HG03095 (cell line): ENCODE data around the gene NAT16.
"Not testable (repeated sequence)": the region's sequence is repeated elsewhere in the genome, so short reads cannot be mapped to it uniquely, and the experiment has no call there.

Experiments used
- ATAC-seq: cut with Tn5 transposase; IDR thresholded peaks from one replicate; pipeline ENCODE4 v1.9.1; 2021; ENCODE audit warnings: moderate library complexity; ENCODE audit not compliant: unreplicated experiment

Gene NAT16

GRCh38 chr7:101161692-101162471, 18.2 kb downstream of the NAT16 start:
- ATAC-seq: no peak

- ATAC-seq: no peak
Observed at GRCh38 chr7:101160910-101161309, 19.2 kb downstream of the NAT16 start.

- ATAC-seq: no peak
Observed at GRCh38 chr7:101159696-101160674, 20.1 kb downstream of the NAT16 start.

- ATAC-seq: no peak
Observed at GRCh38 chr7:101156866-101157589, 23.1 kb downstream of the NAT16 start.

GRCh38 chr7:101156277-101156676, 23.8 kb downstream of the NAT16 start:
- ATAC-seq: no peak

- ATAC-seq: no peak
Observed at GRCh38 chr7:101155303-101155702, 24.8 kb downstream of the NAT16 start.

- ATAC-seq: no peak
Observed at GRCh38 chr7:101154693-101155102, 25.4 kb downstream of the NAT16 start.

- ATAC-seq: peak; percentile 72
Observed at GRCh38 chr7:101153969-101154692, 26.0 kb downstream of the NAT16 start, which contains the start of gene AP1S1. Gene AP1S1, plus strand, starts transcription at chr7:101154476. Its CDS starts 39 bp downstream, at chr7:101154515.

- ATAC-seq: no peak
Observed at GRCh38 chr7:101151908-101152651, 28.0 kb downstream of the NAT16 start.

- no peak for ATAC-seq
Observed at GRCh38 chr7:101140746-101141382, 39.2 kb downstream of the NAT16 start.

GRCh38 chr7:101140339-101140699, 39.8 kb downstream of the NAT16 start:
- ATAC-seq: no peak

GRCh38 chr7:101138213-101138870, 41.8 kb downstream of the NAT16 start:
- peak; percentile 62 for ATAC-seq

GRCh38 chr7:101137651-101138212, 42.4 kb downstream of the NAT16 start:
- peak; percentile 8 for ATAC-seq

- ATAC-seq: no peak
Observed at GRCh38 chr7:101134399-101134980, 45.6 kb downstream of the NAT16 start.

- no peak for ATAC-seq
Observed at GRCh38 chr7:101133621-101134398, 46.3 kb downstream of the NAT16 start.

GRCh38 chr7:101132626-101133600, 47.2 kb downstream of the NAT16 start:
- not testable (repeated sequence) for ATAC-seq
